ENCODE results near the gene PEAR1. TPM values are rescaled to one million over a fixed set of nuclear protein-coding genes. Genes with fewer than 3 reads are reported as not detected.

PEAR1 gene
- total RNA-seq, 1 experiment from 2014 or later = 0.39 TPM

DNA sequence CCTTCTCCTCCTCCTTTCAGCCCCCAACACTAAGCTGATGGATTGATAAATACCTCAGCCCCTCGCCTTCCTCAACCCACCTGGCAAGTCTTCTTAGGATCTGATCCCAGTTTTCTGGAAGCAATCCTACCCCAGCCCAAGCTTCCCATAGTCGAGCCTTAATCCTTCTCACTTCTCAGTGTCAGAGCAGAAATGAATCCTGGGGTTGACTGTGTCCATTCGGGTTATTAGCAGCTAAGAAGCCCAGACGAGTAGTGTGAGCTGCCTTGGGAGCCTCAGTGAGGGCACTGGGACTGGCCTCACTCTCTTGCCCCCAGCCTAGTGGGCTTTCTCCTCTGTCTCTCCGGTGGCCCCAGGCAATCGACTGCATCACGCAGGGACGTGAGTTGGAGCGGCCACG lies 12.4 kb upstream of the PEAR1 start:
- WGBS (ENCODE audit: extremely low coverage, insufficient read length, low lambda C conversion rate) = no CpG with 5 or more reads among the region's 10 CpGs

More for the DNA sequence above, 12.4 kb upstream of the PEAR1 start:
- no peak overlapping the region for H3K14ac ChIP-seq (ENCODE audit: insufficient read depth, low read length)
- H4K91ac ChIP-seq (ENCODE audit: insufficient read length, low read depth, low read length) = no peak overlapping the region
- H2BK15ac ChIP-seq (ENCODE audit: low read depth, low read length) = no peak overlapping the region
- H3K23ac ChIP-seq (ENCODE audit: insufficient read length, low read depth, low read length) = no peak overlapping the region
- no peak for DNase-seq
- H3K79me2 ChIP-seq (ENCODE audit: insufficient read depth, low read length) = no peaks in the 10 kb centered on the region
- no peak overlapping the region for H3T11ph ChIP-seq (ENCODE audit: low read length)
- H3K4me2 ChIP-seq (ENCODE audit: insufficient read depth, insufficient read length, low read length) = no peak overlapping the region
- no peak overlapping the region for H3K18ac ChIP-seq (ENCODE audit: insufficient read length, low read depth, low read length)
- H2BK20ac ChIP-seq (ENCODE audit: low read depth, low read length, poor library complexity, severe bottlenecking) = no peak overlapping the region
- Mint-ChIP-seq H3K36me3 (ENCODE audit: insufficient read depth in 1 of 3, low read depth in 3 of 3) (no peaks in the 10 kb centered on the region), H3K27ac (no peak overlapping the region), H3K4me3 (peak overlapping the region in 1 of 2 experiments; percentile 1; a peak in 1 of 5 replicates), H3K4me1 (peaks cover 26 to 50% of the 10 kb centered on the region in 2 experiments), H3K9me3 (no peaks in the 10 kb centered on the region; a peak in 1 of 5 replicates), H3K27me3 (ENCODE audit: low read depth) (peaks cover 76% of the 10 kb centered on the region)
- H3K4ac ChIP-seq (ENCODE audit: low read depth, low read length) = no peak overlapping the region
- H3K4me1 ChIP-seq (ENCODE audit: insufficient read depth, low read length) = no peaks in the 10 kb centered on the region
- no peaks in the 10 kb centered on the region for H3K9me3 ChIP-seq (ENCODE audit: control insufficient read depth, low read depth, low read length)
- no peak overlapping the region for H2BK5ac ChIP-seq (ENCODE audit: insufficient read length, low read length)
- no peaks in the 10 kb centered on the region; the same call in 1 of the 2 replicates for H3K27me3 ChIP-seq (ENCODE audit: insufficient read depth, low read length)
- H2BK120ac ChIP-seq (ENCODE audit: low read depth, low read length, poor library complexity, severe bottlenecking) = no peak overlapping the region
- no peak overlapping the region for H2BK12ac ChIP-seq (ENCODE audit: insufficient read length, low read depth, low read length)
- no peak overlapping the region for H3K27ac ChIP-seq (ENCODE audit: insufficient read length, low read depth, low read length)
- H3K9ac ChIP-seq (ENCODE audit: extremely low read depth, insufficient read length, low read length) = no peak overlapping the region
- H2AK5ac ChIP-seq (ENCODE audit: insufficient read length, low read length) = no peak overlapping the region
- no peak overlapping the region for H2AFZ ChIP-seq (ENCODE audit: low read length)
- H3K56ac ChIP-seq (ENCODE audit: insufficient read length, low read depth, low read length) = no peak overlapping the region
- no peak overlapping the region for H4K5ac ChIP-seq (ENCODE audit: insufficient read length, low read depth, low read length)
- no peaks in the 10 kb centered on the region for H3K79me1 ChIP-seq (ENCODE audit: insufficient read depth, low read depth, low read length, poor library complexity, severe bottlenecking)
- no peaks in the 10 kb centered on the region for H4K20me1 ChIP-seq (ENCODE audit: control insufficient read depth, insufficient read depth, insufficient read length)
- H3K23me2 ChIP-seq (ENCODE audit: insufficient read length, low read depth, low read length, poor library complexity, severe bottlenecking) = no peaks in the 10 kb centered on the region
- H4K8ac ChIP-seq (replicated peaks; ENCODE audit: insufficient read length, low read depth, low read length) = no peak overlapping the region
- TF ChIP-seq, protein P1, sequence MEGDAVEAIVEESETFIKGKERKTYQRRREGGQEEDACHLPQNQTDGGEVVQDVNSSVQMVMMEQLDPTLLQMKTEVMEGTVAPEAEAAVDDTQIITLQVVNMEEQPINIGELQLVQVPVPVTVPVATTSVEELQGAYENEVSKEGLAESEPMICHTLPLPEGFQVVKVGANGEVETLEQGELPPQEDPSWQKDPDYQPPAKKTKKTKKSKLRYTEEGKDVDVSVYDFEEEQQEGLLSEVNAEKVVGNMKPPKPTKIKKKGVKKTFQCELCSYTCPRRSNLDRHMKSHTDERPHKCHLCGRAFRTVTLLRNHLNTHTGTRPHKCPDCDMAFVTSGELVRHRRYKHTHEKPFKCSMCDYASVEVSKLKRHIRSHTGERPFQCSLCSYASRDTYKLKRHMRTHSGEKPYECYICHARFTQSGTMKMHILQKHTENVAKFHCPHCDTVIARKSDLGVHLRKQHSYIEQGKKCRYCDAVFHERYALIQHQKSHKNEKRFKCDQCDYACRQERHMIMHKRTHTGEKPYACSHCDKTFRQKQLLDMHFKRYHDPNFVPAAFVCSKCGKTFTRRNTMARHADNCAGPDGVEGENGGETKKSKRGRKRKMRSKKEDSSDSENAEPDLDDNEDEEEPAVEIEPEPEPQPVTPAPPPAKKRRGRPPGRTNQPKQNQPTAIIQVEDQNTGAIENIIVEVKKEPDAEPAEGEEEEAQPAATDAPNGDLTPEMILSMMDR (conservative IDR thresholded peaks at IDR 0.05) = no peak
